Vagina (tissue), 2 donors: ENCODE results near the gene ABHD12B.

Experiments
- CTCF ChIP-seq, 3 experiments: fragments of 450-650 bp in 2 of 3; fragments of 200-600 bp in 1 of 3; sonication (generic) in 1 of 3; IDR thresholded peaks; one replicate each; pipeline ENCODE4 v1.5.1; 2017 to 2019; ENCODE audit warnings: antibody characterized with exemption in 3 of 3, mild to moderate bottlenecking in 2 of 3, moderate library complexity in 2 of 3
- POLR2A ChIP-seq, 2 donors: fragments of 450-650 bp; IDR thresholded peaks; one replicate each; pipeline ENCODE4 v1.6.1; 2017; ENCODE audit warnings: antibody characterized with exemption in 2 of 2, mild to moderate bottlenecking in 2 of 2, moderate library complexity in 2 of 2
- POLR2AphosphoS5 ChIP-seq, 2 donors: sonication (generic); formaldehyde crosslinking; IDR thresholded peaks; one replicate each; pipeline ENCODE4 v1.9.0; 2017; ENCODE audit warnings: antibody characterized with exemption in 2 of 2, mild to moderate bottlenecking in 2 of 2, low read depth in 1 of 2; ENCODE audit not compliant: insufficient read depth in 1 of 2

- no peak for TF ChIP-seq POLR2A (IDR thresholded peaks at IDR 0.05)
- TF ChIP-seq CTCF (IDR thresholded peaks at IDR 0.05), result no peak
- no peak for TF ChIP-seq POLR2AphosphoS5 (IDR thresholded peaks at IDR 0.05; ENCODE audit: insufficient read depth in 1 of 2, low read depth in 1 of 2)
Measured at GRCh38 chr14:50854521-50854920, 17.3 kb upstream of the ABHD12B start.
